Left lobe of liver (tissue), 2 donors: ENCODE data around the gene MYH7B. TPM values are rescaled to one million over a fixed set of nuclear protein-coding genes. Genes with fewer than 3 reads are reported as not detected.

Source experiments
- ATAC-seq: fragments of 200-7000 bp; cut with Tn5 transposase; one replicate; pipeline ENCODE4 v1.9.1; 2020; ENCODE audit warnings: mild to moderate bottlenecking, moderate library complexity
- DNase-seq: peaks from one replicate; pipeline ENCODE4 v3.0.0-alpha.2; 2020; ENCODE audit warnings: low spot score
- total RNA-seq: library from RNA; stranded (reverse); gene quantifications from one replicate; pipeline ENCODE4 v1.2.1, GENCODE V29; 2021
- donor health status: DM: no; HTN: no; CAD: no; lungs with moderate emphysema.
- donor health status: DM: no; HTN: yes; CAD: no.

MYH7B gene
- total RNA-seq, 1 donor from 2014 or later = 0.45 TPM

DNA sequence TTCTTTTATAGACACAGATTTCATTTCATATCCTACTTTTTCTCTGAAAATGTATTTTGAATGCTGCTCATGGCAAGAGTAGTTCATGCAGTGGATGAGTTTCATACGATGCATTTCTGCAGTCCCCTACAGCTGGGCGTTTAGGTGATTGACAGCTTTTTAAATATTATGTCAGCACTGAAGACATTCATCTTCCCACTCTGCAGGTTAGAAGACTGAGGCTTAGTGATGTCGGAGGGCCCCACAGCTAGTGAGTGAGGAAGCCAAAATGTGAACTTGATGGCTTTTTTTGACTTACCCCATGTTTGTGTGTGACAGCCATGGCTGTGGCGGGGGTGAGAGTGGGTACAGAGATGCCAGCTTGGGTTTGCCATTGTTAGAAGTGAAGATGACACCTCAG is 33.5 kb downstream of the MYH7B start:
- no peak for ATAC-seq

DNA sequence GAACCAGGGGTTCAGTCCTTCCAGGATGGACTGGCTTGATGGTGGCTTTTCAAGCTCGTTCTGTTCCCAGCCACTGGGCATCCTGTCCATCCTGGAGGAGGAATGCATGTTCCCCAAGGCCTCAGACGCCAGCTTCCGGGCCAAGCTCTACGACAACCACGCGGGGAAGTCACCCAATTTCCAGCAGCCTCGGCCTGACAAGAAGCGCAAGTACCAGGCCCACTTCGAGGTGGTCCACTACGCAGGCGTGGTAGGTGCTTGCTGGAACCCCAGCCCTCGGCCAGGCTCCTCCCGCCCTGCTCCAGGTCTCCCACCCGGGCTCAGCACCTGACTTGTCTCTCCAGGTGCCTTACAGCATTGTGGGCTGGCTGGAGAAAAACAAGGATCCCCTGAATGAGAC is 34.0 kb downstream of the MYH7B start:
- no peak for DNase-seq
- ATAC-seq = no peak

More for the DNA sequence above, 33.5 kb downstream of the MYH7B start:
- DNase-seq = no peak

DNA sequence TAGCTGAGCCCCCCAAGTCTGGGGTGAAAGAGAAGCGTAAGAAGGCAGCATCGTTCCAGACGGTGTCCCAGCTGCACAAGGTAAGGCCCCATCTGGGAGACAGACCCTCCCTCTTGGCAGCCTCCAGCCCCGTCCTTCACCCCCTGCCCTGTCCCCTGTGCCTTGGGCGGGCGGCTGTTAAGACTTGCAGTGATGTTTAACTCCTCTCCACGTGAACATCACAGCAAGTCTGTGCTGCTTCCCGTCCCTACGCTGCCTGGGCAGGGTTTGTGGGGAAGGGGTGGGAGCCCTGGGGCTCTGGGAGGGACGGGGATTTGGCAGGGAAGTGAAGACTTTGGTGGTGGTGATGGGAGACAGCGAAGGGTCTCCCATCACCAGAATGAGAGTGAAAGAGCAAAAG is 34.6 kb downstream of the MYH7B start:
- no peak for ATAC-seq
- no peak for DNase-seq

- ATAC-seq (no peak), DNase-seq (no peak)
Measured at GRCh38 chr20:34990661-34991214, 35.1 kb downstream of the MYH7B start.

GRCh38 chr20:34992751-34993417 is 37.2 kb downstream of the MYH7B start:
- DNase-seq = no peak
- ATAC-seq = no peak

- ATAC-seq (no peak), DNase-seq (no peak)
Measured at GRCh38 chr20:34993941-34994508, 38.4 kb downstream of the MYH7B start.

DNA sequence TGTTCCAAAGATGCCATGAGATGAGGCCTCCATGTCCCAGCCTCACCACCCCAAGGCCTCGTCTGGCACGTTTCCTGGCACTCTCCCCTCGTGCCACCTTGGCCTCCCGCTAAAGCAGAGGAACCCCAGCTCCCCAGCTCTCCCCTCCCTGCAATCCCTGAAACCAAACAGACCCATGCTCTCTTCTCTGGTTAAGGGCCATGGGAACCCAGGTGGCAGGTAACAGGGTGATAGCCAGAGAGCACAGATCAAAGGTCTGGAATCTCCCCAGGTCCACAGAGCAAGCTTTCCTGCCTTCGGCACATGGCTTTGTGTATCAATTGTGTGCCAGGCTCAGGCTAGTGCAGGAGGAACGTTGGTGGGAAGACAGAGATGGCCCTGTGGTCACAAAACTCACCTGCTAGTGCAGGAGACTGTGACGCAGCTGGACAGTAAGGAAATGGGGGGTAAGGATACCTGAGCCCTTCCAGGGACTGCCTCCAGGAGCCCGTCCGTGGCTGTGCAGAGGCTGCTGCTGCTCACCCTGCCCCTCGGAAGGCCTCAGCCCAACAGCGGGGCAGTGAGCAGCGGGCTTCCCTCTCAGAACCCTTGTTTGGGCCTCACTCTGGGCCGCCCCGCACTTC is 39.0 kb downstream of the MYH7B start:
- DNase-seq (peak; percentile 79), ATAC-seq (peak; percentile 72)

GRCh38 chr20:34995192-34995591 is 39.5 kb downstream of the MYH7B start:
- DNase-seq = no peak
- ATAC-seq = peak; percentile 46

DNA sequence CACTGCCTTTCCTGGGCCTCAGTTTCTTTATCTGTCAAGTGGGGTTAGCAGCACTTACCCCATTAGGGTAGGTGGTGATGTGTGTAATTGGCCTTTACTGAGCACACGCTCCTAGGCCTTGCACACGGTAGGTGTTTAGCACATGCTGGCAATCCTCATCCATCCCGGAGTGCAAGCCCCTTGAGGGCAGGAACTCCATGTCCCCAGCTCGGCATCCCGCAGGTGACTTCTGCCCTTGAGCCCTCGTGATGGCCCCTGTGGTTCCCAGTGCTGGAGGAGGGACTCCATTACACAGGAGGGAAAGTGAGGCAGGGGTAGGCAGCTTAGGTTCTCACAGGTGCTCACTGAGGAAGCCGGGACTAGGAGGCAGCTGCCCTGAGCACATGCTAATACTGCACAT is 40.0 kb downstream of the MYH7B start:
- DNase-seq (no peak), ATAC-seq (no peak)

- ATAC-seq (no peak), DNase-seq (no peak)
Measured at GRCh38 chr20:34996243-34997028, 40.8 kb downstream of the MYH7B start.

DNA sequence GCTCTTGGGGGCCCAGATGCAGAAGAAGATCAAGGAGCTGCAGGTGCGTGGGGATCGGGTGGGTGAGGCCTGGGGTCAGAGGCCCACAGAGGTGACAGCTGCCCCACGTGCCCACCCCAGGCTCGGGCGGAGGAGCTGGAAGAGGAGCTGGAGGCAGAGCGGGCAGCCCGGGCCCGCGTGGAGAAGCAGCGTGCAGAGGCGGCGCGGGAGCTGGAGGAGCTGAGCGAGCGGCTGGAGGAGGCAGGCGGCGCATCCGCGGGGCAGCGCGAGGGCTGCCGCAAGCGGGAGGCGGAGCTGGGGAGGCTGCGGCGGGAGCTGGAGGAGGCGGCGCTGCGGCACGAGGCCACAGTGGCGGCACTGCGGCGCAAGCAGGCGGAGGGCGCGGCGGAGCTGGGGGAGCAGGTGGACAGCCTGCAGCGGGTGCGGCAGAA is 41.5 kb downstream of the MYH7B start:
- DNase-seq = no peak
- no peak for ATAC-seq

GRCh38 chr20:34997774-34998173 is 42.1 kb downstream of the MYH7B start:
- DNase-seq = no peak

DNA sequence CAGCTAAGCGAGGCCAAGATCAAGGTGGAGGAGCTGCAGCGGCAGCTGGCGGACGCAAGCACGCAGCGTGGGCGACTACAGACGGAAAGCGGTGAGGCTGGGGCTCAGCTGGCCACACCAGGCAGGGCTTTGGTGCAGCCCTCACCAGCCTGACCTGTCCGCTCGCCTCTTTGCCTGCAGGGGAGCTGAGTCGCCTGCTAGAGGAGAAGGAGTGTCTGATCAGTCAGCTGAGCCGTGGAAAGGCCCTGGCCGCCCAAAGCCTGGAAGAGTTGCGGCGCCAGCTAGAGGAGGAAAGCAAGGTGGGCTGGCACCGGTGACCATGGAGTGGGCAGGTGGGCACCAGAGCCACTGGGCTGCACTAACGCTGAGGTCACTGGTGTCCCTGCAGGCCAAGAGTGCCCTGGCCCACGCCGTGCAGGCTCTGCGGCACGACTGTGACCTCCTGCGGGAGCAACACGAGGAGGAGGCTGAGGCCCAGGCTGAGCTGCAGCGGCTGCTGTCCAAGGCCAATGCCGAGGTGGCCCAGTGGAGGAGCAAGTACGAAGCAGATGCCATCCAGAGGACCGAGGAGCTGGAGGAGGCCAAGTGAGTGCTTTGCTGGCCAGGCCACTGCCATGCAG is 42.8 kb downstream of the MYH7B start:
- ATAC-seq = no peak
- DNase-seq = no peak

More at GRCh38 chr20:34997774-34998173, 42.1 kb downstream of the MYH7B start:
- ATAC-seq = peak; percentile 39

DNA sequence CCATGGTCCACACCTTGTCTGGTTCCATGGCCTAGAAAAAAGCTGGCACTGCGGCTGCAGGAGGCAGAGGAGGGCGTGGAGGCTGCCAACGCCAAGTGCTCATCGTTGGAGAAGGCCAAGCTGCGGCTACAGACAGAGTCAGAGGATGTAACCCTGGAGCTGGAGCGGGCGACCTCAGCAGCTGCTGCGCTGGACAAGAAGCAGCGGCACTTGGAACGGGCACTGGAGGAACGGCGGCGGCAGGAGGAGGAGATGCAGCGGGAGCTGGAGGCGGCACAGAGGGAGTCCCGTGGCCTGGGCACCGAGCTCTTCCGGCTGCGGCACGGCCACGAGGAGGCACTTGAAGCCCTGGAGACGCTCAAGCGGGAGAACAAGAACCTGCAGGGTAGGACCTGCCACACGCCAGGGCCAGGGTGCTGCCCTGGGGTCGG is 43.4 kb downstream of the MYH7B start:
- DNase-seq = no peak
- no peak for ATAC-seq

DNA sequence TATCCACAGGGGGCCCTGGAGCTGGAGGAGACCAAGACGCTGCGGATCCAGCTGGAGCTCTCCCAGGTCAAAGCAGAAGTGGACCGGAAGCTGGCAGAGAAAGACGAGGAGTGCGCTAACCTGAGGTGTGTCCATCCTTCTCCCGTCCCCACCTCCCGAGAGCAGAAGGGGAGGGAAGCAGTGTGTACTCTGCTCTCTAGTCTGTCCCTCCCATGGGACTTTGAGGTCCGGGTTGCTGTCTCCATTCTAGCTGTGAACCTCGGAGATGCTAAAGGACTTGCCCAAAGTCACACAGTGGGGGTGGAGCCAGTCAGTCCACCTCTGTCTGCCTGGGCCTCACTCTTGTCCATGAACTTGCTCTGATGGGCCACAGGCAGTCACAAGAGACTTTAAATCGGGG is 44.1 kb downstream of the MYH7B start:
- ATAC-seq (no peak), DNase-seq (no peak)

DNA sequence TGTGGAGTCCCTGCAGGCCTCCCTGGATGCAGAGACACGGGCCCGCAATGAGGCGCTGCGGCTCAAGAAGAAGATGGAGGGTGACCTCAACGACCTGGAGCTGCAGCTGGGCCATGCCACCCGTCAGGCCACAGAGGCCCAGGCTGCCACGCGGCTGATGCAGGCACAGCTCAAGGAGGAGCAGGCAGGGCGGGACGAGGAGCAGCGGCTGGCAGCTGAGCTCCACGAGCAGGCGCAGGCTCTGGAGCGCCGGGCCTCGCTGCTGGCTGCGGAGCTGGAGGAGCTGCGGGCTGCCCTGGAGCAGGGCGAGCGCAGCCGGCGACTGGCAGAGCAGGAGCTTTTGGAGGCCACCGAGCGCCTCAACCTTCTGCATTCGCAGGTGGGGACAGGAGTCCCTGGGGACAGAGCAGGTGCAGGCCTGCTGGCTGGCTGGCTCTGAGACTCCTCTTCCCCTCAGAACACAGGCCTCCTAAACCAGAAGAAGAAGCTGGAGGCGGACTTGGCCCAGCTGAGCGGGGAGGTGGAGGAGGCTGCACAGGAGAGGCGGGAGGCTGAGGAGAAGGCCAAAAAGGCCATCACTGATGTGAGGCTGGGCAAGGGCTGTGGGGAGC is 44.7 kb downstream of the MYH7B start:
- no peak for ATAC-seq
- no peak for DNase-seq

DNA sequence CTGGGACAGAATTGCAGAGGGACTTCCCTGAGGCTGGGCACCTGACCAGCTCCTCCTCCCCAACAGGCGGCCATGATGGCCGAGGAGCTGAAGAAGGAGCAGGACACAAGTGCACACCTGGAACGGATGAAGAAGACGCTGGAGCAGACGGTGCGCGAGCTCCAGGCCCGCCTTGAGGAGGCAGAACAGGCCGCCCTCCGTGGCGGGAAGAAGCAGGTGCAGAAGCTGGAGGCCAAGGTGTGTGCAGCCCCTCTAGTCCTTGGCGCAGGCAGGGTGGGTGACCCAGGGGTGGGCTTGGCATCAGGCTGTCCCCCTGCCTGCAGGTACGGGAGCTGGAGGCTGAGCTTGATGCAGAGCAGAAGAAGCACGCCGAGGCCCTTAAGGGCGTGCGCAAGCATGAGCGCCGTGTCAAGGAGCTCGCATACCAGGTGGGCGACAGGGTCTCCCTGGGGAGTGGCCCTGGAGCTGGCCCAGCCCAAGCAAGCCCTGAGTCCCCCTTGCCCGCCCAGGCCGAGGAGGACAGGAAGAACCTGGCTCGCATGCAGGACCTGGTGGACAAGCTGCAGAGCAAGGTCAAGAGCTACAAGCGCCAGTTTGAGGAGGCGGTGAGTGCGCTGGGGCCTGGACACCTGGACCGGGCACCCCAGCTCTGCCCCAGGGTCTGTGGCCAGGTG is 45.4 kb downstream of the MYH7B start:
- DNase-seq (no peak), ATAC-seq (no peak)

DNA sequence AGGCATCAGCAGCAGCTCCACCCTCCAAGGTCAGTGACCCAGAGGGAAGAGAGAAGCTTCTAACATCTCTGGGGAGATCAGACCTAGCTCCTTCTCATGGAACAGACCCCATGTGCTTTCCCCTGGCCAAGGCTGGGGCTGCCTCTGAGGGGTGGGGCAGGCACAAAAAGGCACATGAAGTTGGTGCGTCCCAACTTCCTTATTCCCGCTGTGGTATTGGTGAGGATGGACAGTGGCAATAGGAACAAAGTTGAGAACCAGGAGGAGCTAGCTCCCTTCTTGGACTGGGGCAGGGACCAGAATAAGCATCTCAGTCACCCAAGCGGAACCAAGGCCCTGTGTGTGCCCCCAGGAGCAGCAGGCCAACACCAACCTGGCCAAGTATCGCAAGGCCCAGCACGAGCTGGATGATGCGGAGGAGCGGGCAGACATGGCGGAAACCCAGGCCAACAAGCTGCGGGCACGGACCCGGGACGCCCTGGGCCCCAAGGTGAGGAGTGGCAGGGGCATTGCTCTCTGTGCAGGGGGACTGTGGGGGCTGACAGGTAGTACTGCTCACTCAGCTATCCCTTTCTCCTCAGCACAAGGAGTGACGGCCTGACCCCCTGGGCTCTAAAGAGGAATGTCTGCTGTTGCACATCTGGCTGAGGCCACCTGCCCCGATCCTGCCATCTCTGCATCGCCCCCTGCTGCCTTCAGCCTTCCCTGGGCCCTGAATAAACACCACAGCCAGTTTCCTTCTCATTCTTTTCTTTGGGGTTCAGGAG is 46.1 kb downstream of the MYH7B start:
- no peak for ATAC-seq
- DNase-seq = no peak
